ENCODE data around the gene IL17F.

Gene IL17F

GRCh38 chr6:52244400-52244799 lies at the start of gene IL17F:
Gene IL17F, minus strand, starts transcription at chr6:52244500. Its CDS starts 71 bp downstream, at chr6:52244429.
- no peak for DNase-seq (ENCODE audit: low read depth, low spot score)
- Histone ChIP-seq H3K9me3 (ENCODE audit: control insufficient read depth, insufficient read depth, low read length) (no peaks in the 10 kb centered on the region), H3K4me3 (ENCODE audit: low read length) (no peak within 1 kb of the TSS), H3K27me3 (ENCODE audit: control insufficient read depth, insufficient read depth, low read length) (no peaks in the 10 kb centered on the region), H3K4me1 (ENCODE audit: control insufficient read depth, insufficient read depth, low read length) (no peaks in the 10 kb centered on the region), H3K36me3 (ENCODE audit: control insufficient read depth, insufficient read depth, low read length) (no peaks in the 10 kb centered on the region), H3K27ac (ENCODE audit: low read length) (no peak within 1 kb of the TSS)
- WGBS (ENCODE audit: insufficient coverage, insufficient read length) = no CpG with 5 or more reads among the region's 5 CpGs

GRCh38 chr6:52293067-52293466 lies 48.8 kb upstream of the IL17F start:
- no peak for DNase-seq (ENCODE audit: low read depth, low spot score)
- no peaks in the 10 kb centered on the region for H3K9me3 ChIP-seq (ENCODE audit: control insufficient read depth, insufficient read depth, low read length)
- H3K4me3 ChIP-seq (ENCODE audit: low read length) = no peak overlapping the region
- no peaks in the 10 kb centered on the region; the same call in 1 of the 2 replicates for H3K4me1 ChIP-seq (ENCODE audit: control insufficient read depth, insufficient read depth, low read length)
- H3K27me3 ChIP-seq (ENCODE audit: control insufficient read depth, insufficient read depth, low read length) = no peaks in the 10 kb centered on the region
- H3K27ac ChIP-seq (ENCODE audit: low read length) = no peak overlapping the region
- no peaks in the 10 kb centered on the region for H3K36me3 ChIP-seq (ENCODE audit: control insufficient read depth, insufficient read depth, low read length)

- Histone ChIP-seq H3K27ac (ENCODE audit: low read length) (no peak overlapping the region), H3K4me1 (ENCODE audit: control insufficient read depth, insufficient read depth, low read length) (no peaks in the 10 kb centered on the region), H3K27me3 (ENCODE audit: control insufficient read depth, insufficient read depth, low read length) (no peaks in the 10 kb centered on the region), H3K4me3 (ENCODE audit: low read length) (no peak overlapping the region), H3K36me3 (ENCODE audit: control insufficient read depth, insufficient read depth, low read length) (no peaks in the 10 kb centered on the region), H3K9me3 (ENCODE audit: control insufficient read depth, insufficient read depth, low read length) (no peaks in the 10 kb centered on the region)
- WGBS (ENCODE audit: insufficient coverage, insufficient read length) = no CpG with 5 or more reads among the region's 2 CpGs
- no peak for DNase-seq (ENCODE audit: low read depth, low spot score)
These were observed 44.5 kb upstream of the IL17F start for GRCh38 chr6:52288841-52289240.

- WGBS (ENCODE audit: insufficient coverage, insufficient read length) = no CpG with 5 or more reads among the region's 7 CpGs
- Histone ChIP-seq H3K9me3 (ENCODE audit: control insufficient read depth, insufficient read depth, low read length) (no peaks in the 10 kb centered on the region), H3K36me3 (ENCODE audit: control insufficient read depth, insufficient read depth, low read length) (0 out of 2 replicates have a peak, but pooled peaks cover under 1% of the 10 kb centered on the region), H3K27ac (ENCODE audit: low read length) (no peak overlapping the region), H3K4me3 (ENCODE audit: low read length) (no peak overlapping the region), H3K4me1 (ENCODE audit: control insufficient read depth, insufficient read depth, low read length) (no peaks in the 10 kb centered on the region), H3K27me3 (ENCODE audit: control insufficient read depth, insufficient read depth, low read length) (no peaks in the 10 kb centered on the region)
- no peak for DNase-seq (ENCODE audit: low read depth, low spot score)
These were observed 43.9 kb upstream of the IL17F start for GRCh38 chr6:52288216-52288615.

DNA sequence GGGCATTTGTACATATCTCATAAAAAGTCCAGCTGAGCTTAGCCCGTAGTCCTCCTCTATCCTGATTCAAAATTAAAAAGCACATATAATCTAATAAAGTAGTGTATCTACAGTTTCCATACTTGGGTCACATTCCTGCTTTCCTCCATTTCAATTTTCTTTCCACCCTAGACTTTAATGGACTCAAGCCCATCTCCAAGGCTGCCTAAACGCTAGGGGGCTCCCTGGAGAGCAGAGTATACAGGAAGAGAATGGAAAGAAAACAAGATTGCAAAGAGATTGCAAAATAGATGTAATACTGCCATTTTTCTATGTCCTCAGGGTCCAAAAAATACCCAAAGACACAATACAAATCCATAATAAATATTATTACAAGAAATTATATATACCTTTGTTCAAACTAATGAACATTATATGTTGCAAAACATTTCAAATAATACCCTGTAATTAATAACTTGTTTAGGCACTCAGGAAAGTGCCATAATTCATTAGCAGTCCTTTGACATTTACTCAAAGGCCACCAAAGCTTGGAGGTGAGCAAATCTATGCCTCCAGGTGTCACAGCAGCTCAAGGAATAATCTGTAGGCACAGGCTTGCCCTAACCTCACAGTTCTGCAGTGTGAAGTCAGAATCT lies 42.6 kb upstream of the IL17F start:
- WGBS (ENCODE audit: insufficient coverage, insufficient read length) = no CpG with 5 or more reads among the region's 2 CpGs

GRCh38 chr6:52285177-52286068 lies 41.1 kb upstream of the IL17F start:
- peak overlapping the region; percentile 26; the same call in 1 of the 2 replicates for H3K4me3 ChIP-seq (ENCODE audit: low read length)
- peaks cover 16% of the 10 kb centered on the region; the same call in 1 of the 2 replicates for H3K36me3 ChIP-seq (ENCODE audit: control insufficient read depth, insufficient read depth, low read length)
- no peak for DNase-seq (ENCODE audit: low read depth, low spot score)
- no CpG with 5 or more reads among the region's 12 CpGs for WGBS (ENCODE audit: insufficient coverage, insufficient read length)
- H3K9me3 ChIP-seq (ENCODE audit: control insufficient read depth, insufficient read depth, low read length) = no peaks in the 10 kb centered on the region
- H3K27me3 ChIP-seq (ENCODE audit: control insufficient read depth, insufficient read depth, low read length) = no peaks in the 10 kb centered on the region
- no peak overlapping the region for H3K27ac ChIP-seq (ENCODE audit: low read length)
- H3K4me1 ChIP-seq (ENCODE audit: control insufficient read depth, insufficient read depth, low read length) = no peaks in the 10 kb centered on the region

More for the DNA sequence above, 42.6 kb upstream of the IL17F start:
- no peak for DNase-seq (ENCODE audit: low read depth, low spot score)
- Histone ChIP-seq H3K36me3 (ENCODE audit: control insufficient read depth, insufficient read depth, low read length) (peaks cover 8% of the 10 kb centered on the region; the same call in 1 of the 2 replicates), H3K27ac (ENCODE audit: low read length) (no peak overlapping the region), H3K9me3 (ENCODE audit: control insufficient read depth, insufficient read depth, low read length) (no peaks in the 10 kb centered on the region), H3K4me3 (ENCODE audit: low read length) (no peak overlapping the region), H3K4me1 (ENCODE audit: control insufficient read depth, insufficient read depth, low read length) (no peaks in the 10 kb centered on the region), H3K27me3 (ENCODE audit: control insufficient read depth, insufficient read depth, low read length) (no peaks in the 10 kb centered on the region)

DNA sequence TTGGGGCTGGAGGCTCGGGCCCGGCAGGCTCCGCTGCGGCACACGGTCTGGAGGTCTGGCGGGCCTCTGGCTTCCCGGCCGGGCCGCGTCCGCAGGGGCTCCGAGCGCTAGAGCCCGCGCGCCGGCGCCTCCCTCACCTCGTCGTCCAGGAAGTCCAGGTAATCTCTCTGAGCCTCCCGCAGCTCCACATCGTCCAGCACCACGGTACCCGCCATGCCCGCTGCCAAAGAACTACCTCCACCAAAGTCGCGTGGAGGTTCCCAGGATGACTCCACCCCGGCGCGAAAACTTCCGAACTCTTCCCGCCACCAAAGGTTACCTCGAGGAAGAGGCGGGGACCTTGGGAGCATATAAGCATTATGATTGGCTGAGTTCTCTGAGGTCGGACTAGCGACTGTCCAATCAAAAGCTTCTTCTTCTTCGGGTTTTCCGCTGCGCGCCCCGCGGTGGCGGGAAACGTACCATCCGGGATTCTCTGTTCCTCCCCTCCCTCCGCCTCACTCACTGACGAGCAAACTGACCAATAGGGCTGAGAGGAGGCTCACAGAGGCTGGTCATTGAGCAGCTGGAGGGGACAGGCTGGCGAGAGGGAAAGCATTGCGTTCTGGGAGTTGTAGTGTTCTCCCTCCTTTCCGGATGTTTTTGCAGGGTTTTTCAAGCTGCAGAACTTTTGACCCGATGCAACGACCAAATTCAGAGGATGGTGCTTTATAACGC lies 40.3 kb upstream of the IL17F start, which contains the start of gene MCM3:
Gene MCM3 (minus strand): TSS at position 283 of the 717 bp plus-strand sequence. CDS start 68 bp downstream, at position 215.
- no peak within 1 kb of the TSS for H3K27ac ChIP-seq (ENCODE audit: low read length)
- no peaks in the 10 kb centered on the region for H3K27me3 ChIP-seq (ENCODE audit: control insufficient read depth, insufficient read depth, low read length)
- H3K4me3 ChIP-seq (ENCODE audit: low read length) = peak within 1 kb of the TSS; percentile 99
- WGBS (ENCODE audit: insufficient coverage, insufficient read length) = no CpG with 5 or more reads among the region's 53 CpGs
- H3K9me3 ChIP-seq (ENCODE audit: control insufficient read depth, insufficient read depth, low read length) = no peaks in the 10 kb centered on the region
- H3K4me1 ChIP-seq (ENCODE audit: control insufficient read depth, insufficient read depth, low read length) = no peaks in the 10 kb centered on the region
- peak; percentile 99 for DNase-seq (ENCODE audit: low read depth, low spot score)
- H3K36me3 ChIP-seq (ENCODE audit: control insufficient read depth, insufficient read depth, low read length) = peaks cover 22% of the 10 kb centered on the region; the same call in 1 of the 2 replicates

GRCh38 chr6:52284131-52284459 lies 39.8 kb upstream of the IL17F start:
- Histone ChIP-seq H3K27me3 (ENCODE audit: control insufficient read depth, insufficient read depth, low read length) (no peaks in the 10 kb centered on the region), H3K4me3 (ENCODE audit: low read length) (peak overlapping the region; percentile 99), H3K4me1 (ENCODE audit: control insufficient read depth, insufficient read depth, low read length) (no peaks in the 10 kb centered on the region), H3K27ac (ENCODE audit: low read length) (no peak overlapping the region), H3K36me3 (ENCODE audit: control insufficient read depth, insufficient read depth, low read length) (peaks cover 27% of the 10 kb centered on the region; the same call in 1 of the 2 replicates), H3K9me3 (ENCODE audit: control insufficient read depth, insufficient read depth, low read length) (no peaks in the 10 kb centered on the region)
- WGBS (ENCODE audit: insufficient coverage, insufficient read length) = no CpG with 5 or more reads among the region's 14 CpGs
- DNase-seq (ENCODE audit: low read depth, low spot score) = no peak

DNA sequence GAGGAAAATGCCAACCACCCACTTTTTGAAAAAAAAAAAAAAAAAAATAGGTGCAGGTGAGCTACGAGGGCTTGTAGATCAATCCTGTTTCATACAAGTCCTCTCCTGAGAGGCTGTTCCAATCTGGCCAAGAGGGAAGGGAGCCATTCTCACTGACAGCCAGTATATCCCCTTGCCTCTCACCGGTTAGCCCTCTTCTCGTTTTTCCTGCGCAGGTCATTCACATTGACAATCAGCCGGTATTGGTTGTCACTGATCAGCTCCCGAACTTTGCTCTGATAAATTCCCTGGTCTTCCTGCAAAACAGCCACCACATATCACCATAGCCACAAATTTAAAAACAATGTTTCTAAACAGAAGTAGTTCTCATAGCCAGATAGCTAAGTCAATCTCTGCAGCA lies 38.8 kb upstream of the IL17F start:
- Histone ChIP-seq H3K9me3 (ENCODE audit: control insufficient read depth, insufficient read depth, low read length) (no peaks in the 10 kb centered on the region), H3K27ac (ENCODE audit: low read length) (no peak overlapping the region), H3K4me3 (ENCODE audit: low read length) (peak overlapping the region; percentile 7; the same call in 1 of the 2 replicates), H3K27me3 (ENCODE audit: control insufficient read depth, insufficient read depth, low read length) (no peaks in the 10 kb centered on the region), H3K36me3 (ENCODE audit: control insufficient read depth, insufficient read depth, low read length) (peaks cover 34% of the 10 kb centered on the region; the same call in 1 of the 2 replicates), H3K4me1 (ENCODE audit: control insufficient read depth, insufficient read depth, low read length) (no peaks in the 10 kb centered on the region)
- no CpG with 5 or more reads among the region's 6 CpGs for WGBS (ENCODE audit: insufficient coverage, insufficient read length)
- DNase-seq (ENCODE audit: low read depth, low spot score) = no peak

GRCh38 chr6:52276130-52276529 lies 31.8 kb upstream of the IL17F start:
- Histone ChIP-seq H3K4me3 (ENCODE audit: low read length) (no peak overlapping the region), H3K27ac (ENCODE audit: low read length) (no peak overlapping the region), H3K27me3 (ENCODE audit: control insufficient read depth, insufficient read depth, low read length) (no peaks in the 10 kb centered on the region), H3K36me3 (ENCODE audit: control insufficient read depth, insufficient read depth, low read length) (peaks cover 57% of the 10 kb centered on the region), H3K9me3 (ENCODE audit: control insufficient read depth, insufficient read depth, low read length) (no peaks in the 10 kb centered on the region), H3K4me1 (ENCODE audit: control insufficient read depth, insufficient read depth, low read length) (no peaks in the 10 kb centered on the region)
- no CpG with 5 or more reads among the region's 10 CpGs for WGBS (ENCODE audit: insufficient coverage, insufficient read length)
- no peak for DNase-seq (ENCODE audit: low read depth, low spot score)
